Measurements from ENCODE around the gene LYST.
"Not testable (repeated sequence)": the region's sequence is repeated elsewhere in the genome, so short reads cannot be mapped to it uniquely, and the experiment has no call there.

The LYST gene

GRCh38 chr1:235866205-235866912, at the start of gene LYST:
LYST (minus strand) TSS chr1:235866906; CDS start chr1:235830417, 36,489 bp downstream.
- in situ Hi-C loops (cut with MboI; ENCODE audit: low sequenced_read_pairs) = no loop called here

- in situ Hi-C loops (cut with MboI; ENCODE audit: low sequenced_read_pairs) = not testable (repeated sequence)
These were observed 48.8 kb upstream of the LYST start for GRCh38 chr1:235915489-235915888.

GRCh38 chr1:235913311-235913710, 46.6 kb upstream of the LYST start:
- in situ Hi-C loops (cut with MboI; ENCODE audit: low sequenced_read_pairs) = no loop called here

GRCh38 chr1:235911876-235912275, 45.2 kb upstream of the LYST start:
- in situ Hi-C loops (cut with MboI; ENCODE audit: low sequenced_read_pairs) = no loop called here

- in situ Hi-C loops (cut with MboI; ENCODE audit: low sequenced_read_pairs) = no loop called here
These were observed 44.6 kb upstream of the LYST start for GRCh38 chr1:235911300-235911662.

- in situ Hi-C loops (cut with MboI; ENCODE audit: low sequenced_read_pairs) = no loop called here
These were observed 43.9 kb upstream of the LYST start for GRCh38 chr1:235910357-235911299.

- in situ Hi-C loops (cut with MboI; ENCODE audit: low sequenced_read_pairs) = no loop called here
These were observed 42.2 kb upstream of the LYST start for GRCh38 chr1:235908742-235909520.

- in situ Hi-C loops (cut with MboI; ENCODE audit: low sequenced_read_pairs) = no loop called here
These were observed 41.2 kb upstream of the LYST start for GRCh38 chr1:235907897-235908240.

- in situ Hi-C loops (cut with MboI; ENCODE audit: low sequenced_read_pairs) = no loop called here
These were observed 40.6 kb upstream of the LYST start for GRCh38 chr1:235907187-235907896.

- in situ Hi-C loops (cut with MboI; ENCODE audit: low sequenced_read_pairs) = no loop called here
These were observed 39.7 kb upstream of the LYST start for GRCh38 chr1:235906436-235906835.

GRCh38 chr1:235903809-235904208, 37.1 kb upstream of the LYST start:
- in situ Hi-C loops (cut with MboI; ENCODE audit: low sequenced_read_pairs) = not testable (repeated sequence)

GRCh38 chr1:235902677-235903542, 36.2 kb upstream of the LYST start:
- in situ Hi-C loops (cut with MboI; ENCODE audit: low sequenced_read_pairs) = no loop called here

GRCh38 chr1:235901461-235901860, 34.8 kb upstream of the LYST start:
- in situ Hi-C loops (cut with MboI; ENCODE audit: low sequenced_read_pairs) = no loop called here

- in situ Hi-C loops (cut with MboI; ENCODE audit: low sequenced_read_pairs) = no loop called here
These were observed 31.4 kb upstream of the LYST start for GRCh38 chr1:235898126-235898525.

GRCh38 chr1:235893840-235894239, 27.1 kb upstream of the LYST start:
- in situ Hi-C loops (cut with MboI; ENCODE audit: low sequenced_read_pairs) = no loop called here

GRCh38 chr1:235892734-235893413, 26.2 kb upstream of the LYST start:
- in situ Hi-C loops (cut with MboI; ENCODE audit: low sequenced_read_pairs) = no loop called here

GRCh38 chr1:235892202-235892601, 25.5 kb upstream of the LYST start:
- in situ Hi-C loops (cut with MboI; ENCODE audit: low sequenced_read_pairs) = no loop called here

GRCh38 chr1:235888119-235888643, 21.5 kb upstream of the LYST start:
- in situ Hi-C loops (cut with MboI; ENCODE audit: low sequenced_read_pairs) = no loop called here

GRCh38 chr1:235887676-235888075, 21.0 kb upstream of the LYST start:
- in situ Hi-C loops (cut with MboI; ENCODE audit: low sequenced_read_pairs) = no loop called here
